ENCODE measurements around the gene ST7. TPM values are rescaled to one million over a fixed set of nuclear protein-coding genes. Genes with fewer than 3 reads are reported as not detected.

ST7 gene
- total and polyA plus RNA-seq, 2 experiments from 2014 or later: 9.9 to 18.3 TPM

- H3K4me1 Mint-ChIP-seq: no peaks in the 10 kb centered on the region
- no peak overlapping the region for H3K27ac Mint-ChIP-seq
- H3F3A ChIP-seq (replicated peaks; ENCODE audit: low read depth): no peaks in the 10 kb centered on the region
- H3K4me3 Mint-ChIP-seq: no peak overlapping the region
- H3K36me3 ChIP-seq (ENCODE audit: insufficient read depth): peaks cover 3% of the 10 kb centered on the region; the same call in 1 of the 2 replicates
- no peaks in the 10 kb centered on the region for H4K20me1 ChIP-seq (replicated peaks; ENCODE audit: insufficient read depth)
- no peak overlapping the region for H2AFZ ChIP-seq
- H3K27ac ChIP-seq (ENCODE audit: low read depth): no peak overlapping the region
- H3K36me3 Mint-ChIP-seq (ENCODE audit: low read depth): peaks cover 6% of the 10 kb centered on the region
- peaks cover 14% of the 10 kb centered on the region for H3K79me2 ChIP-seq (replicated peaks; ENCODE audit: insufficient read depth)
- TF ChIP-seq JUNB (IDR thresholded peaks at IDR 0.05; ENCODE audit: unreplicated experiment) (no peak), CREB1 (CRISPR knock-in tag; IDR thresholded peaks at IDR 0.05; ENCODE audit: low read depth) (no peak), CTCF (conservative IDR thresholded peaks at IDR 0.05; ENCODE audit: low read depth in 2 of 2) (no peak), STAT1 (IDR thresholded peaks at IDR 0.05; ENCODE audit: unreplicated experiment) (no peak), ZNF114 (CRISPR knock-in tag; IDR thresholded peaks at IDR 0.05) (no peak)
- TF ChIP-seq, protein P1, sequence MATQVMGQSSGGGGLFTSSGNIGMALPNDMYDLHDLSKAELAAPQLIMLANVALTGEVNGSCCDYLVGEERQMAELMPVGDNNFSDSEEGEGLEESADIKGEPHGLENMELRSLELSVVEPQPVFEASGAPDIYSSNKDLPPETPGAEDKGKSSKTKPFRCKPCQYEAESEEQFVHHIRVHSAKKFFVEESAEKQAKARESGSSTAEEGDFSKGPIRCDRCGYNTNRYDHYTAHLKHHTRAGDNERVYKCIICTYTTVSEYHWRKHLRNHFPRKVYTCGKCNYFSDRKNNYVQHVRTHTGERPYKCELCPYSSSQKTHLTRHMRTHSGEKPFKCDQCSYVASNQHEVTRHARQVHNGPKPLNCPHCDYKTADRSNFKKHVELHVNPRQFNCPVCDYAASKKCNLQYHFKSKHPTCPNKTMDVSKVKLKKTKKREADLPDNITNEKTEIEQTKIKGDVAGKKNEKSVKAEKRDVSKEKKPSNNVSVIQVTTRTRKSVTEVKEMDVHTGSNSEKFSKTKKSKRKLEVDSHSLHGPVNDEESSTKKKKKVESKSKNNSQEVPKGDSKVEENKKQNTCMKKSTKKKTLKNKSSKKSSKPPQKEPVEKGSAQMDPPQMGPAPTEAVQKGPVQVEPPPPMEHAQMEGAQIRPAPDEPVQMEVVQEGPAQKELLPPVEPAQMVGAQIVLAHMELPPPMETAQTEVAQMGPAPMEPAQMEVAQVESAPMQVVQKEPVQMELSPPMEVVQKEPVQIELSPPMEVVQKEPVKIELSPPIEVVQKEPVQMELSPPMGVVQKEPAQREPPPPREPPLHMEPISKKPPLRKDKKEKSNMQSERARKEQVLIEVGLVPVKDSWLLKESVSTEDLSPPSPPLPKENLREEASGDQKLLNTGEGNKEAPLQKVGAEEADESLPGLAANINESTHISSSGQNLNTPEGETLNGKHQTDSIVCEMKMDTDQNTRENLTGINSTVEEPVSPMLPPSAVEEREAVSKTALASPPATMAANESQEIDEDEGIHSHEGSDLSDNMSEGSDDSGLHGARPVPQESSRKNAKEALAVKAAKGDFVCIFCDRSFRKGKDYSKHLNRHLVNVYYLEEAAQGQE (IDR thresholded peaks at IDR 0.05; ENCODE audit: unreplicated experiment): no peak
- TF ChIP-seq, protein P2, sequence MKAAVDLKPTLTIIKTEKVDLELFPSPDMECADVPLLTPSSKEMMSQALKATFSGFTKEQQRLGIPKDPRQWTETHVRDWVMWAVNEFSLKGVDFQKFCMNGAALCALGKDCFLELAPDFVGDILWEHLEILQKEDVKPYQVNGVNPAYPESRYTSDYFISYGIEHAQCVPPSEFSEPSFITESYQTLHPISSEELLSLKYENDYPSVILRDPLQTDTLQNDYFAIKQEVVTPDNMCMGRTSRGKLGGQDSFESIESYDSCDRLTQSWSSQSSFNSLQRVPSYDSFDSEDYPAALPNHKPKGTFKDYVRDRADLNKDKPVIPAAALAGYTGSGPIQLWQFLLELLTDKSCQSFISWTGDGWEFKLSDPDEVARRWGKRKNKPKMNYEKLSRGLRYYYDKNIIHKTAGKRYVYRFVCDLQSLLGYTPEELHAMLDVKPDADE (IDR thresholded peaks at IDR 0.05): no peak
- TF ChIP-seq, protein P3, sequence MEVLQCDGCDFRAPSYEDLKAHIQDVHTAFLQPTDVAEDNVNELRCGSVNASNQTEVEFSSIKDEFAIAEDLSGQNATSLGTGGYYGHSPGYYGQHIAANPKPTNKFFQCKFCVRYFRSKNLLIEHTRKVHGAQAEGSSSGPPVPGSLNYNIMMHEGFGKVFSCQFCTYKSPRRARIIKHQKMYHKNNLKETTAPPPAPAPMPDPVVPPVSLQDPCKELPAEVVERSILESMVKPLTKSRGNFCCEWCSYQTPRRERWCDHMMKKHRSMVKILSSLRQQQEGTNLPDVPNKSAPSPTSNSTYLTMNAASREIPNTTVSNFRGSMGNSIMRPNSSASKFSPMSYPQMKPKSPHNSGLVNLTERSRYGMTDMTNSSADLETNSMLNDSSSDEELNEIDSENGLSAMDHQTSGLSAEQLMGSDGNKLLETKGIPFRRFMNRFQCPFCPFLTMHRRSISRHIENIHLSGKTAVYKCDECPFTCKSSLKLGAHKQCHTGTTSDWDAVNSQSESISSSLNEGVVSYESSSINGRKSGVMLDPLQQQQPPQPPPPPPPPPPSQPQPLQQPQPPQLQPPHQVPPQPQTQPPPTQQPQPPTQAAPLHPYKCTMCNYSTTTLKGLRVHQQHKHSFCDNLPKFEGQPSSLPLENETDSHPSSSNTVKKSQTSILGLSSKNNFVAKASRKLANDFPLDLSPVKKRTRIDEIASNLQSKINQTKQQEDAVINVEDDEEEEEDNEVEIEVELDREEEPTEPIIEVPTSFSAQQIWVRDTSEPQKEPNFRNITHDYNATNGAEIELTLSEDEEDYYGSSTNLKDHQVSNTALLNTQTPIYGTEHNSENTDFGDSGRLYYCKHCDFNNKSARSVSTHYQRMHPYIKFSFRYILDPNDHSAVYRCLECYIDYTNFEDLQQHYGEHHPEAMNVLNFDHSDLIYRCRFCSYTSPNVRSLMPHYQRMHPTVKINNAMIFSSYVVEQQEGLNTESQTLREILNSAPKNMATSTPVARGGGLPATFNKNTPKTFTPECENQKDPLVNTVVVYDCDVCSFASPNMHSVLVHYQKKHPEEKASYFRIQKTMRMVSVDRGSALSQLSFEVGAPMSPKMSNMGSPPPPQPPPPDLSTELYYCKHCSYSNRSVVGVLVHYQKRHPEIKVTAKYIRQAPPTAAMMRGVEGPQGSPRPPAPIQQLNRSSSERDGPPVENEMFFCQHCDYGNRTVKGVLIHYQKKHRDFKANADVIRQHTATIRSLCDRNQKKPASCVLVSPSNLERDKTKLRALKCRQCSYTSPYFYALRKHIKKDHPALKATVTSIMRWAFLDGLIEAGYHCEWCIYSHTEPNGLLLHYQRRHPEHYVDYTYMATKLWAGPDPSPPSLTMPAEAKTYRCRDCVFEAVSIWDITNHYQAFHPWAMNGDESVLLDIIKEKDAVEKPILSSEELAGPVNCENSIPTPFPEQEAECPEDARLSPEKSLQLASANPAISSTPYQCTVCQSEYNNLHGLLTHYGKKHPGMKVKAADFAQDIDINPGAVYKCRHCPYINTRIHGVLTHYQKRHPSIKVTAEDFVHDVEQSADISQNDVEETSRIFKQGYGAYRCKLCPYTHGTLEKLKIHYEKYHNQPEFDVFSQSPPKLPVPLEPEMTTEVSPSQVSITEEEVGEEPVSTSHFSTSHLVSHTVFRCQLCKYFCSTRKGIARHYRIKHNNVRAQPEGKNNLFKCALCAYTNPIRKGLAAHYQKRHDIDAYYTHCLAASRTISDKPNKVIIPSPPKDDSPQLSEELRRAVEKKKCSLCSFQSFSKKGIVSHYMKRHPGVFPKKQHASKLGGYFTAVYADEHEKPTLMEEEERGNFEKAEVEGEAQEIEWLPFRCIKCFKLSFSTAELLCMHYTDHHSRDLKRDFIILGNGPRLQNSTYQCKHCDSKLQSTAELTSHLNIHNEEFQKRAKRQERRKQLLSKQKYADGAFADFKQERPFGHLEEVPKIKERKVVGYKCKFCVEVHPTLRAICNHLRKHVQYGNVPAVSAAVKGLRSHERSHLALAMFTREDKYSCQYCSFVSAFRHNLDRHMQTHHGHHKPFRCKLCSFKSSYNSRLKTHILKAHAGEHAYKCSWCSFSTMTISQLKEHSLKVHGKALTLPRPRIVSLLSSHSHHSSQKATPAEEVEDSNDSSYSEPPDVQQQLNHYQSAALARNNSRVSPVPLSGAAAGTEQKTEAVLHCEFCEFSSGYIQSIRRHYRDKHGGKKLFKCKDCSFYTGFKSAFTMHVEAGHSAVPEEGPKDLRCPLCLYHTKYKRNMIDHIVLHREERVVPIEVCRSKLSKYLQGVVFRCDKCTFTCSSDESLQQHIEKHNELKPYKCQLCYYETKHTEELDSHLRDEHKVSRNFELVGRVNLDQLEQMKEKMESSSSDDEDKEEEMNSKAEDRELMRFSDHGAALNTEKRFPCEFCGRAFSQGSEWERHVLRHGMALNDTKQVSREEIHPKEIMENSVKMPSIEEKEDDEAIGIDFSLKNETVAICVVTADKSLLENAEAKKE (CRISPR knock-in tag; IDR thresholded peaks at IDR 0.05): no peak
- no peaks in the 10 kb centered on the region; the same call in 1 of the 2 replicates for H3K9me2 ChIP-seq (ENCODE audit: insufficient read depth)
- no peaks in the 10 kb centered on the region for H3K4me1 ChIP-seq (ENCODE audit: insufficient read depth)
- DNase-seq (ENCODE audit: low spot score): no peak
- H3K9me3 Mint-ChIP-seq: peaks cover 4% of the 10 kb centered on the region; the same call in 1 of the 3 replicates
- H3K4me2 ChIP-seq: no peak overlapping the region
- H3K4me3 ChIP-seq: no peak overlapping the region
- ATAC-seq: no peak
- no peaks in the 10 kb centered on the region for H3K27me3 Mint-ChIP-seq (ENCODE audit: insufficient read depth, low read depth, poor library complexity)
- no peaks in the 10 kb centered on the region for H3K27me3 ChIP-seq (ENCODE audit: insufficient read depth)
These were observed 32.3 kb downstream of the ST7 start for GRCh38 chr7:116985575-116985974.
